GM12874 (cell line): ENCODE results near the gene CCR7.

Experiments
- CTCF ChIP-seq: IDR thresholded peaks from 2 replicates; pipeline ENCODE4 v1.5.1; 2011; ENCODE audit warnings: low read depth, mild to moderate bottlenecking, control low read depth, low read length, moderate library complexity; ENCODE audit not compliant: insufficient read depth

CCR7 gene

GRCh38 chr17:40520991-40521453 lies 44.2 kb downstream of the CCR7 start:
- no peak for TF ChIP-seq CTCF

GRCh38 chr17:40519089-40519775 lies 46.0 kb downstream of the CCR7 start:
- TF ChIP-seq CTCF, result no peak

- TF ChIP-seq CTCF, result no peak
Observed at GRCh38 chr17:40518401-40519088, 46.7 kb downstream of the CCR7 start.

- TF ChIP-seq CTCF, result no peak
Observed at GRCh38 chr17:40517981-40518380, 47.3 kb downstream of the CCR7 start.

- no peak for TF ChIP-seq CTCF
Observed at GRCh38 chr17:40517286-40517662, 48.0 kb downstream of the CCR7 start.

GRCh38 chr17:40516581-40517285 lies 48.5 kb downstream of the CCR7 start:
- no peak for TF ChIP-seq CTCF

- no peak for TF ChIP-seq CTCF
Observed at GRCh38 chr17:40515491-40516041, 49.7 kb downstream of the CCR7 start.
